Right ventricle myocardium inferior (tissue), 1 donor: ENCODE data around the gene GPATCH2L. TPM values are rescaled to one million over a fixed set of nuclear protein-coding genes. Genes with fewer than 3 reads are reported as not detected.

Source experiments
- ATAC-seq: fragments of 200-7000 bp; cut with Tn5 transposase; one replicate; pipeline ENCODE4 v1.9.1; 2020; ENCODE audit warnings: mild to moderate bottlenecking, moderate library complexity
- DNase-seq: peaks from one replicate; pipeline ENCODE4 v3.0.0; 2021; ENCODE audit errors: missing footprints
- intact Hi-C: fragments of 100-400 bp; cut with DNase I; formaldehyde crosslinking; loops from one replicate; pipeline ENCODE4 v1.11.0; 2022
- long read RNA-seq: library from polyadenylated mRNA; unstranded; transcript quantifications from one replicate; pipeline ENCODE4 v2.0.0, GENCODE V29; 2021
- total RNA-seq: library from RNA; stranded (reverse); fragmentation: NEBNext Ultra II Directional; extraction: Animal tissue kit (Norgen Biotek cat#: 25700); gene quantifications from one replicate; pipeline ENCODE4 v1.2.1, GENCODE V29; 2021
- donor health status: DM: no; HTN: yes; CAD: no; lungs with severe emphysema.

GPATCH2L gene
- 21.7 TPM for total RNA-seq
- long read RNA-seq, partial matches to known transcripts, result 0 of 3 reads
- long read RNA-seq, other reads (novel, unspliced or antisense), result 2 of 3 reads

GRCh38 chr14:76151398-76152332 lies at the start of gene GPATCH2L:
Gene GPATCH2L (plus strand): TSS chr14:76151922. CDS start chr14:76154364, 2,442 bp downstream.
- peak; percentile 100 for ATAC-seq
- intact Hi-C loops, result no loop called here
- DNase-seq, result peak; percentile 96

GRCh38 chr14:76104802-76105355 lies 46.8 kb upstream of the GPATCH2L start:
- intact Hi-C loops, result no loop called here
- no peak for DNase-seq
- no peak for ATAC-seq

- intact Hi-C loops, result no loop called here
- DNase-seq (no peak), ATAC-seq (no peak)
Measured at GRCh38 chr14:76106188-76106587, 45.5 kb upstream of the GPATCH2L start.

DNA sequence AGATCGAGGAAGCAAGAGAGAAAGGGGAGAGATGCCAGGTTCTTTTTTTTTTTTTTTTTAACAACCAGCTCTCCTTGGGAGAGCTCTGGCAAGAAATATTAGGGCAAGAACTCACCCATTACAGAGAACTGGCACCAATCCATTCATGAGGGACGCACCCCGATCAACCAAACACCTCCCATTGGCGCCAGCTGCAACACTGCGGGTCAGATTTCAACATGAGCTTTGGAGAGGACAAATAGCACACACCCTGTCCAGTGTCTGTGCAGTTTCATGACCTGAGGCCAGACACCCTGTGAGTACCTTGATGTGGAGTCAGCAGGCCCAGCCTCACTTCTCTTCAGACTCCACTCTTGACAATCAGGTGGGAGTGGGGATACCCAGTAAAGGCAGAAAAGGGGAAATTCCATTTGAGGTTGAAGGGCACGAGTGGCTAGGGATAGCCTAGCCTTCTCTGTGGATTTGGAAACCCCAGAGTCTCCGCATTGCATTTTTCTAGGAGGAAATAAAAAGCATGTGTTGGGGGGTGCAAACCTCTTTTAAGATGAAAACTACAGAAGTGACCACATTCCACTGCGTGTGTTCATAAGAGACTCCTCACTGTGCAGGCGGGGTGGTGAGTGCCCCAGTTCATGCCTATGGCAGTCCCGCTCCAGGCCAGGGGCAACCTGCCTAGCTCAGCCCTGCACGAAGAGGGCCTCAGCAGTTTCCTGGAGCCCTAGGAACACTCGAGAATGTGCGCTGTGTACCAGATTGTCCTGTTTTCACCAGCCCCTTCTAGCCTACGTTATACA lies 42.4 kb upstream of the GPATCH2L start:
- intact Hi-C loops, result no loop called here
- ATAC-seq (no peak), DNase-seq (no peak)

GRCh38 chr14:76112889-76113624 lies 38.7 kb upstream of the GPATCH2L start:
- ATAC-seq, result no peak

DNA sequence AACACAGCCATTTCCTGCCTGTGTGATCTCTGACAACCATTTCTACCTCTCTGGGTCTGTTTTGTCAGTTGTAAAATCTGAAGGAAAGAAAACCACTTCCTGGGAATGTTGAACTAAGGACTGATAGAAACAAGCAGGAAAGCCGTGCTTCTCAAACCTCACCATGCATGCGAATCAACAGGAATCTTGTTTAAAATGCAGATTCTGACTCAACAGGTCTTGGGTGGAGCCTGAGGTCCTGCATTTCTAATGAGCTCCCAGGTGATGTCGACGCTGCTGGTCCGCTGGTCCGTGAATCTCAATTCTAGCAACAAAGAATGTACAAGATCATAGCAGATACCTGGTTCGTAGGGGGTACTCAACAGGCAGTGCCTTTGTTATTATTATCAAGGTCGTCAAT lies 38.0 kb upstream of the GPATCH2L start:
- intact Hi-C loops, result no loop called here
- no peak for ATAC-seq
- no peak for DNase-seq

More at GRCh38 chr14:76112889-76113624, 38.7 kb upstream of the GPATCH2L start:
- intact Hi-C loops, result no loop called here
- no peak for DNase-seq

DNA sequence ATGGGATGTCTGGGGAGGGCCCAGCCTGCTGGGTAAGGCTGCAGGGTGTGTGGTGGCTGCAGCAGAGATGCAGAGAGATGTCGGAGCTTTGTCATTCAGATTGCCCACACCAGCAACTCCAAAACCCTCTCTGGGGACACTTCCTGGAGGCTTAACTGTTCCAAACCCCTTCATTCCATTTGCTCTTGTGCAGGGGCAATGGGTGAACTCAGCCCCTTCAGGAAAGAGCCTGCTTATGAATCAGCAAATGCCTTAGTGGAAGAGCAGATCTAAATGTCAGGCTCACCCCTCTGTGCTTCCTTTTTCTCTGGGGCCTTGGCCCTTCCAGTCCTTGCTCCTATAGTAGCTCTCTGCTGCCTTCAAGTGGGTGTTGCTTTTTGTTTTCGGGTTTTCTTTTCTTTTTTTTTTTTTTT lies 36.7 kb upstream of the GPATCH2L start:
- ATAC-seq, result no peak
- intact Hi-C loops, result no loop called here
- DNase-seq, result no peak

DNA sequence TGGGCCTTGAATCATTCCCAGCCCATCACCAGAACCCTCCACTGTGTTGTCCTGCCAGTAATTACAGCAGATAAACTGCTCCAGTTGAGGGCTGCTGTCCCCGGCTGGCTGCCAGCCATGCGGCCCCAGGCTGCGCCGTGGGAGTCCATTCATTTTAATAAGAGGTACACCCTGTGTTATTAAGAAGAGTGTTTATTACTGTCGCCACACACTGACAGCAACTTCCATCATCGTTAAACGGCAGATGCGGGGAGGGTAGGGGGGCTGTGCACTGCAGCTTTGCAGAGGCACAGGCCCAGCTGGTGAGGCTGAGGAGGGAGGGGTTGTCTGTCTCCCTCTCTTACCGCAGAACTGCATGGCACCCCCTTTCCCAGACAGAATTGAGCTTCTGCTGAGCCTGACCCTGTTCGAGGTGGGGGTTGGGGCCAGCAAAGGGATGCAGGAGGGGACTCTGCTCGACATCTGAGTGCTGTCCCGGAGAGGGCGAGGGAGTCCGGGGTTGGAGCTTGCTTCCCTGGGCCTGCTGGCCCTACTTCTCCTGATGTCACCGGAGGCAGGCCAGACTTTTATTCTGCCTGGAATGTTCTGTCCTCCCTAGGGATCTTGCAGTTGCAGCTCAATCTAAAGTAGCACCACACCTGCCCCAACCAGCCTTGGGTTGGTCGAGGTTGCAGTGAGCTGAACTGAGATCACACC lies 33.8 kb upstream of the GPATCH2L start:
- ATAC-seq (no peak), DNase-seq (no peak)
- intact Hi-C loops, result no loop called here

DNA sequence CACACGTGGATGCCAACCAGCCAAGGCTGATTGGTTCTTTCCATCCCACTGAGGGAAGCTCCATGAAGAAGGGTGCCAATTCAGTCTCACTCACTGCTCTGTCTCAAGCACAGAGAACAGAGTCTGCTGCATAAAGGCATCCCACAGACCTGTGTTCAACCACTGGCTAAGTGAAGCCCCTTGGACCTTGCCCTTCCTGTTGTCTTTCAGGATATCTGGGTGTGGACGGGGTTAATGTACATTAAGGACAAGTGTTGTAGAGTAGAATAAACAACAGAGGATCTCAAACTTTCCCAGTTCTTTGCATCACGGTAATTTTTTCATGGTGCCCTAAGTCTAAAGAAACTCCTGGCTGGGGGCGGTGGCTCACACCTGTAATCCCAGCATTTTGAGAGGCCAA lies 33.1 kb upstream of the GPATCH2L start:
- no peak for DNase-seq
- ATAC-seq, result no peak
- intact Hi-C loops, result no loop called here

DNA sequence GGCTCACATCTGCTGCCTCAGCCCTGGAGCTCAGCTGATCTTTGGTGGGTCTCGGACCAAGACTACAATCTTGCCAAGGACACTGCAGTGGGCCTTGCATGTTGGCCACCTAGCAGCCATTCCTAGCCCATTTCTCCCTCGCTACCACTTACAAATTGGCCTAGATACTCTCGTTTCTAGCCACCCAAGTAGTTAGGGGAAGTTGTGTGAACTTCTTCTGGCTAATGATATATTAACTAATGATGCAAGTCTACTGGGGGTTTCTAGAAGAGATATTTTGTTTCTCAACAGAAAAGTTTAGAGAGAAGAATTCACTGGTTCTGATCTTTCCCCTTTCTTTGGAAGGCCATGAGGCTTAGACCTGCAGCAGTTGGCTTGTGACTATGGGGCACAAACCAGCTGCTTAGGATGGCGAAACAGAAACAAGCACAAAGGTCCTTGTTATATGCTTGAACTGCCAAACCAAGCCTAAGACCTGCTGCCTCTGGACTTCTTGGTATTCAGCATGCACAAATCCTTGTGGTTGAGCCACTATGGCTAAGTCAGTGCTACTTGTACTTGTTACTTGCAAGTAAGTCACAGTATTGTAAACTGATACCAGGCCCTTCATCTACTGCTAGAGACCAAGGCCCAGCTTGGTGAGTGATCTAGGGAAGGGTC lies 30.5 kb upstream of the GPATCH2L start:
- DNase-seq, result no peak
- no peak for ATAC-seq
- intact Hi-C loops, result no loop called here

DNA sequence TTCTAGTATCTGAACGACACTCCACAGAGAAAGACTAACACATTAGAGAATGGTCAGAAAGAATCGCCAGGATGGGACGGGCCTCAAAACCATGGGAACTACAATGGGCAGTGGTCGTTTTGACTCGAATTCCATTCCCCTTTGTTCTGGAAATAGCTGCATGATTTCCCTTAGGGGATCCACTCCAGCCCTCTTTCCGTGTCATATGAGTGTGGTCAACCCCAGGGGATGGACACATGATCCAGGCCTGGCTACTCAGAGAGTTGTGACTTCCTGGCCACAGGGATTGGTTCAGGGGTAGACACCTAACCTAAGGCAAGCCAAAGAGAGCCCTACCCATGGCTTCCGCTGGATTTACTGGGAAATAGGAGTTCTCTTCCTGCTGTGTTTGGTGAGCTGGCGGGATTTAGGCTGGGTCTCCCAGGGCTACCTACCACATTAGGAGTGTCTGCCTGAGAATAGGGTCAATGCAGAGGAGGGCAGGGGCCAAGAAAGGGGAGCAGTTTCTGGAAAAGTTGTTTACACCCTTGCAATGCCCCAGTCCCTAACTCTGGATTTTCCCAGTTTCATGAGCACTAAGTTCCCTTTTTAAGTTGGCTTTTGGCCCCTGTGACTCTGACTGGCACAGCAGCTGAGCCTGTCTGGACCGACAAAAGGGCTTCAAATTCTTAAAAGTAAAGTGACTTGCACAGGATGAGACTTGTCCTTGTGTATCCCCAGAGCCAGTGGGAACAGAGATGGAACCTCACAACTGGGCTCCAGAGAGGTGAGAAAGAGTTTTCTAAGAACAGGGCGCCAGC lies 28.1 kb upstream of the GPATCH2L start:
- ATAC-seq, result no peak
- DNase-seq, result no peak
- intact Hi-C loops, result no loop called here

DNA sequence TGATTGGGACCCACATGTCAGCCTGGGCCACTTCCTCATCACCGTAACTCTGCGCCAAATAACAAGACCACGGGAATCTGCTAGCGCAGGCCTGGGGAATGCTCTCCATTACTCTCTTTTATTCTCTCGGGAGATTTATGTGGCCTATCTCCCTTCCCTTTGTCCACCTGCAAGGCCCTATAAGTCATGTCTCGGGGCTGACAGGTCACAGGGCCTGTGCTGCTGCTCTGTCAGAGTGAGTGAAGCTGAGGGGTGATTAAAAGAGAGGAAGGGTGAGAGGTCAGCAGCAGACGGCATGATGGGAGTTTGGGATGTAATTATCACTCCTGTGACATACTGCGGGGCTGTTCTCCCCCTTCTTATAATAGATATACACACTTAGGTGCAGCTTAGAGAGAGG lies 26.2 kb upstream of the GPATCH2L start:
- intact Hi-C loops, result no loop called here
- no peak for DNase-seq
- ATAC-seq, result no peak

DNA sequence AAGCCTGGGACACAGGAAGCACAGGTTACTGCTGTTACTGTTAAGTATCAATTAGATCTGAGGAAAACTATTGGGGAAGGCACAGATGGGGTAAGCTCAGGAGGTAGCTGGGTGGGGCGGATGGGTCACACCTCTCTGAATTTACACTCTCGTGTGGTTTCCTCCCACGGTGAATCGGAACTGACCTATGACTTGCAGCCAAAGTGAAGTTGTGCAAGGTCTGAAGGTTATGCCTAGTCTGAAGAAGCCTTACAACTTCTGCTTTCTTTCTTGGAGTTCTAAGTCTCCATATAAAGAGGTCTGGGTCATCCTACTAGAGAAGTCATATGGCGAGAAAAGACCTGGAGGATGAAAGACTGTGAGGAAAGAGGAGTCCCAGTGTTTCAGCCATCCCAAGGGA lies 25.6 kb upstream of the GPATCH2L start:
- ATAC-seq, result no peak
- intact Hi-C loops, result no loop called here
- DNase-seq, result no peak

- DNase-seq (no peak), ATAC-seq (no peak)
- intact Hi-C loops, result no loop called here
Measured at GRCh38 chr14:76129851-76130576, 21.7 kb upstream of the GPATCH2L start.

- ATAC-seq, result no peak
- no peak for DNase-seq
- intact Hi-C loops, result no loop called here
Measured at GRCh38 chr14:76131071-76131965, 20.4 kb upstream of the GPATCH2L start.
